Transverse colon (tissue), 4 donors: ENCODE data around the gene TBC1D17. TPM values are rescaled to one million over a fixed set of nuclear protein-coding genes. Genes with fewer than 3 reads are reported as not detected.

ENCODE experiments used
- DNase-seq: peaks from one replicate; pipeline ENCODE4 v3.0.0-alpha.2; 2019
- H3K27ac ChIP-seq, 4 donors: fragments of 200-600 bp; sonication (generic); 2 replicates each; pipeline ENCODE4 v1.5.1; 2016 to 2018; ENCODE audit warnings: inconsistent platforms in 4 of 4
- H3K27me3 ChIP-seq: fragments of 200-600 bp; sonication (generic); 2 replicates; pipeline ENCODE4 v1.5.1; 2017; ENCODE audit warnings: inconsistent platforms
- H3K36me3 ChIP-seq, 4 donors: fragments of 200-600 bp; sonication (generic); 2 replicates each; pipeline ENCODE4 v1.5.1; 2017 to 2019; ENCODE audit warnings: inconsistent platforms in 4 of 4
- H3K4me1 ChIP-seq, 4 donors: fragments of 200-600 bp; sonication (generic); 2 replicates each; pipeline ENCODE4 v1.5.1; 2017 to 2020; ENCODE audit warnings: inconsistent platforms in 4 of 4
- H3K4me3 ChIP-seq, 4 donors: fragments of 200-600 bp; sonication (generic); 1 replicate in 1 of 4; 2 replicates in 3 of 4; pipeline versions ENCODE4 v1.5.1 to v1.6.1; 2017 to 2019; ENCODE audit warnings: inconsistent platforms in 4 of 4
- H3K9me3 ChIP-seq, 2 donors: fragments of 200-600 bp; sonication (generic); 2 replicates each; pipeline ENCODE4 v1.5.1; 2017 to 2019; ENCODE audit warnings: inconsistent platforms in 2 of 2
- EP300 ChIP-seq: sonication (generic); formaldehyde crosslinking; IDR thresholded peaks from one replicate; pipeline ENCODE4 v1.6.1; 2017; ENCODE audit warnings: antibody characterized with exemption, low read depth
- POLR2A ChIP-seq: fragments of 450-650 bp; IDR thresholded peaks from one replicate; pipeline ENCODE4 v1.6.1; 2016; ENCODE audit warnings: antibody characterized with exemption, mild to moderate bottlenecking, moderate library complexity
- POLR2AphosphoS5 ChIP-seq, 3 donors: sonication (generic); formaldehyde crosslinking; IDR thresholded peaks; one replicate each; pipeline ENCODE4 v1.6.1; 2016; ENCODE audit warnings: antibody characterized with exemption in 3 of 3
- WGBS, 2 donors: methylation state at CpG; one replicate each; pipeline ENCODE4 v1.1.5; 2018; ENCODE audit warnings: low coverage in 1 of 2; 5-methylcytosine and 5-hydroxymethylcytosine counted together
- in situ Hi-C, 4 donors: fragments of 200-750 bp; cut with MboI; loops; one replicate each; pipeline versions ENCODE4 v1.15.0 to v1.15.1; 2017; ENCODE audit warnings: low sequenced_read_pairs in 3 of 4, low pct_ligation_motif_present in 1 of 4, low pct_unique_long_range_greater_than_20kb in 1 of 4
- intact Hi-C: fragments of 100-400 bp; cut with DNase I; formaldehyde crosslinking; loops from one replicate; pipeline ENCODE4 v1.15.1; 2023; ENCODE audit warnings: low total_unique reads
- total RNA-seq, 4 donors: library from RNA; depleted of rRNA; stranded (reverse); fragments of >200 nt; gene quantifications; one replicate each; pipeline ENCODE4 v1.1.0, GENCODE V29; 2016
- TF ChIP-seq, protein P1 (sequence below), 5 experiments: fragments of 200-600 bp in 3 of 5; fragments of 450-650 bp in 2 of 5; sonication (generic) in 3 of 5; IDR thresholded peaks; 1 replicate in 2 of 5; 2 replicates in 3 of 5; pipeline ENCODE4 v1.5.1; 2016 to 2017; ENCODE audit warnings: antibody characterized with exemption in 5 of 5, inconsistent platforms in 3 of 5, mild to moderate bottlenecking in 2 of 5, moderate library complexity in 1 of 5

TBC1D17 gene
- total RNA-seq, 4 donors from 2014 or later, result 26.4 to 80.8 (median 47.9) TPM

DNA sequence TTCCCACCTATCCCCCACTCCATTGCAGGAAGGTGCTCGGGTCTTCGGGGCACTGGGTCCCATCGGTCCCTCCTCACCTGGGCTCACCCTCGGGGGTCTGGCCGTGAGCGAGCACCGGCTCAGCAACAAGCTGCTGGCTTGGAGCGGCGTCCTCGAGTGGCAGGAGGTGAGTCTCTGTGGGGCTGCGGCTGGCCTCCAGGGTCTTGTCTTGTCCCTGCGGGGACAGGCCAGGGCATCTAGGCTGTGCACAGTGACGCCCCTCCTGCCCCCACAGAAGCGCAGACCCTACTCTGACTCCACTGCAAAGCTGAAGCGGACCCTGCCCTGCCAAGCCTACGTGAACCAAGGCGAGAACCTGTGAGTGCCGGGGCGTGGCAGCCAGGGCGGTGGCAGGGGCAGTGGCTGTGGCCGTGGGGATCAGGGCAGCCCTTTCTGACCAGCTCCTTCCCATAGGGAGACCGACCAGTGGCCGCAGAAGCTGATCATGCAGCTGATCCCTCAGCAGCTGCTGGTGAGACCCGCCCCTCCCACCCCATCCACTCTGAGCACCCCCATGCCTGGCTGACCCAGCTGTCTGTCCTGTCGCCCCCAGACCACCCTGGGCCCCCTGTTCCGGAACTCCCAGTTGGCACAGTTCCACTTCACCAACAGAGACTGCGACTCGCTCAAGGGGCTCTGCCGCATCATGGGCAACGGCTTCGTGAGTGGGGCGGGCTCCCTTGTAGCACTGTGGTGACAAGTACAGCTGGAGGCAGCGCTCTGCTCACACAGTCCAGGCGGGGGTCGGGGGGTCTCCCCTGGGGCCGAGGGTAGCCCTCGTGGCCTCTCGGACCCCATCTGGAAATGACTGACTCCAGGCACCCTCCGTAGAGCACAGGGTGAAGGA is 22.9 kb upstream of the TBC1D17 start:
- 87% methylated on average over 29 of the region's 39 CpGs; no CpG with 5 or more reads in 1 of the 2 donors for WGBS, 2 donors
- in situ Hi-C loops, result loop anchor here in 1 of 4 donors (25.0 kb wide), 1 partner anchor 367 kb away; the partner anchor contains the start of genes RPL13A and RPS11
- peaks cover 0 to 6% (median 2%) of the 10 kb centered on the region in 4 donors for H3K36me3 ChIP-seq

DNA sequence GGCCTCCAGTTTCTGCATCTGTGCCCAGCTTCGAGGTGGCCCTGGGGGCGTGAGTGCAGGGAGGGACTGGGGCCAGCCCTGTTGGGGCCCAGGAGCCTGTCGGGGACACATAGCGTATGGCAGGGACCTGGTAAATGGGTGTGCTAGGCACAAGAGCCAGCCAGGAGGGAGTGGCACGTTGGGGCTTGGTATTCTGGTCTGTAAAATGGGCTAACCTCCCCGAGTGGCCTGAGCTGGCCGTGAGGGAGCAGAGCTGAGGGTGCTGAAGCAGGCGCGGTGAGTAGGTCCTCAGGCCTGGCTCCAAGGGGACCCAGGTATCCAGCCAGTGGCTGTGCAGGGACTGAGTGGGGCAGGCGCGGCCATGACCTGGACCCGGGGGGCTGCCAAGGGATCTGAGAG is 22.2 kb upstream of the TBC1D17 start:
- 89% methylated on average over 12 of the region's 12 CpGs; no CpG with 5 or more reads in 1 of the 2 donors for WGBS, 2 donors
- H3K27me3 ChIP-seq, result no peaks in the 10 kb centered on the region
- DNase-seq, result no peak
- no peak overlapping the region for H3K4me3 ChIP-seq
- peaks cover 11 to 21% (median 20%) of the 10 kb centered on the region in 4 donors for H3K4me1 ChIP-seq
- no peaks in the 10 kb centered on the region for H3K9me3 ChIP-seq
- H3K27ac ChIP-seq, result no peak overlapping the region
- in situ Hi-C loops (loop anchor here in 1 of 4 donors (25.0 kb wide), 1 partner anchor 368 kb away; the partner anchor contains the start of genes RPL13A and RPS11), intact Hi-C loops (no loop called here)
- TF ChIP-seq POLR2A (no peak), POLR2AphosphoS5 (IDR thresholded peaks at IDR 0.05) (no peak), EP300 (no peak)
- TF ChIP-seq, protein P1, sequence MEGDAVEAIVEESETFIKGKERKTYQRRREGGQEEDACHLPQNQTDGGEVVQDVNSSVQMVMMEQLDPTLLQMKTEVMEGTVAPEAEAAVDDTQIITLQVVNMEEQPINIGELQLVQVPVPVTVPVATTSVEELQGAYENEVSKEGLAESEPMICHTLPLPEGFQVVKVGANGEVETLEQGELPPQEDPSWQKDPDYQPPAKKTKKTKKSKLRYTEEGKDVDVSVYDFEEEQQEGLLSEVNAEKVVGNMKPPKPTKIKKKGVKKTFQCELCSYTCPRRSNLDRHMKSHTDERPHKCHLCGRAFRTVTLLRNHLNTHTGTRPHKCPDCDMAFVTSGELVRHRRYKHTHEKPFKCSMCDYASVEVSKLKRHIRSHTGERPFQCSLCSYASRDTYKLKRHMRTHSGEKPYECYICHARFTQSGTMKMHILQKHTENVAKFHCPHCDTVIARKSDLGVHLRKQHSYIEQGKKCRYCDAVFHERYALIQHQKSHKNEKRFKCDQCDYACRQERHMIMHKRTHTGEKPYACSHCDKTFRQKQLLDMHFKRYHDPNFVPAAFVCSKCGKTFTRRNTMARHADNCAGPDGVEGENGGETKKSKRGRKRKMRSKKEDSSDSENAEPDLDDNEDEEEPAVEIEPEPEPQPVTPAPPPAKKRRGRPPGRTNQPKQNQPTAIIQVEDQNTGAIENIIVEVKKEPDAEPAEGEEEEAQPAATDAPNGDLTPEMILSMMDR (IDR thresholded peaks at IDR 0.05), result no peak
- peaks cover 0 to 11% (median 2%) of the 10 kb centered on the region in 4 donors for H3K36me3 ChIP-seq

More for the DNA sequence above, 22.9 kb upstream of the TBC1D17 start:
- Histone ChIP-seq H3K4me1 (peaks cover 15 to 28% (median 22%) of the 10 kb centered on the region in 4 donors), H3K27me3 (no peaks in the 10 kb centered on the region), H3K4me3 (no peak overlapping the region), H3K9me3 (no peaks in the 10 kb centered on the region), H3K27ac (no peak overlapping the region)
- intact Hi-C loops, result loop anchor here (5.0 kb wide), 1 partner anchor 37 kb away; the partner anchor contains the start of gene MED25
- TF ChIP-seq POLR2A (no peak), EP300 (no peak), POLR2AphosphoS5 (IDR thresholded peaks at IDR 0.05) (no peak)
- TF ChIP-seq, protein P1 (IDR thresholded peaks at IDR 0.05), result no peak
- no peak for DNase-seq

DNA sequence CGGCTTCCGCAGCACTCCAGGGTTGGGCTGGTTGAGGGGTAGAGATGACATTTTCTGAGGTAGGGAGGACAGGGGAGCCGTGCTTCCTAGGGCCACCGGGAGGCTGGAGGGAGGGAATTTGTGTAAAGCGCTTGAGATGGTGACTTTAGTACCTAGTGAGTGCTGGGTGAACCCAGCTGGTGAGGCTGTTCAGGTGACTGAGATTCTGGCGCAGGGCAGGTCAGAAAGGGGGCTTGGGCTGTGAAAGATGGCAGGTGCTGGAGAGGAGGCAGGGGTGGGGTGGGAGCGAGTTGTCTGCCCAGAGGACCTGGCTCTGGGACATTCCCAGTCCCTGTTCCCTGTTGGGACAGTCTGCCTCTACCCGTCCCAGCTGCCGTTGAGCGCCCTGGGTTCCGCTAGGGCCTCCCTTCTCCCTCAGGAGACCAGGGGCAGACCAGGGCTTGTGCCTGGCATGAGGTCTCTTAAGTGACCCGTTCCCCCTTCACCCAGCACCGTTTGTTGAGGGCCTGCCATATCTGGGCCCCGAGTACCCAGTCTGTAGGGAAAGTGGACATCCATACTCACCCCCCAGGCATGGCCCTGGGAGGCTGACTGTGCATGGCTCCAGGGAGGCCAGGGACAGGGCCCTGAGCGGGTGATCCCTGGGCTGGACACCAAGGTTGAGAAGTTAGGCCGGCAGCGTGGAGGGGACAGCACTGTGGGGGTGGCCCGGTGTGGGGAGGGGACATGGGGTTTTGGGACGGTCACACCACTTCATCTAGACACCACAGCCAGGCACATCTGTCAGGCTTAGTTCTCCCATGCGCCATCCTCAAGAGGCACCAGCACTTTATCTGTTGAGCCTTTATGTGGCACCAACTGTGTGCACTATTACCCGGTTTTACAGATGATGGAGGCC is 21.6 kb upstream of the TBC1D17 start:
- Histone ChIP-seq H3K27me3 (no peaks in the 10 kb centered on the region), H3K36me3 (peaks cover 0 to 11% (median 2%) of the 10 kb centered on the region in 4 donors), H3K9me3 (no peaks in the 10 kb centered on the region), H3K27ac (no peak overlapping the region), H3K4me1 (peaks cover 14 to 24% (median 21%) of the 10 kb centered on the region in 4 donors), H3K4me3 (no peak overlapping the region)
- DNase-seq, result no peak
- TF ChIP-seq POLR2AphosphoS5 (IDR thresholded peaks at IDR 0.05) (no peak), POLR2A (no peak), EP300 (no peak)
- TF ChIP-seq, protein P1 (IDR thresholded peaks at IDR 0.05), result no peak
- in situ Hi-C loops, result loop anchor here in 1 of 4 donors (25.0 kb wide), 1 partner anchor 369 kb away; the partner anchor contains the start of genes RPL13A and RPS11
- 80 to 100% methylated on average over 2 to 21 of the region's 21 CpGs for WGBS, 2 donors
- intact Hi-C loops, result no loop called here
